OCI-LY3 (cell line): Measurements from ENCODE around the gene SPATA32.

Experiments
- CTCF ChIP-seq: fragments of 200-600, 300-600 bp; sonication (generic); IDR thresholded peaks from 2 replicates; pipeline ENCODE4 v1.5.1; 2014; ENCODE audit warnings: antibody characterized with exemption, low read length, low read depth
- EZH2phosphoT487 ChIP-seq: fragments of 200-600 bp; shearing (Covaris generic); IDR thresholded peaks from 2 replicates; pipeline ENCODE4 v1.6.1; 2018; ENCODE audit warnings: antibody characterized with exemption, mixed run types, low read depth

- no peak for TF ChIP-seq CTCF
- no peak for TF ChIP-seq EZH2phosphoT487
Measured at GRCh38 chr17:45260204-45260783, 1.6 kb downstream of the SPATA32 start.
